IMR-90 (cell line): ENCODE results near the gene TEAD1. TPM values are rescaled to one million over a fixed set of nuclear protein-coding genes. Genes with fewer than 3 reads are reported as not detected.
A peak's percentile ranks its signal among the peaks of the same experiment; 100 is the strongest.

Experiments used
- ATAC-seq: fragments of 200-7000 bp; cut with Tn5 transposase; 2 replicates; pipeline ENCODE4 v1.9.1; 2020; ENCODE audit warnings: low read depth, mild to moderate bottlenecking, moderate library complexity
- BruUV-seq: library from RNA; stranded (reverse); fragments of 400-500 nt; replicated peaks from 2 replicates; lab custom pipeline; 2021; lab: Mats Ljungman, UMichigan
- CTCF ChIA-PET: fragments of 300-600 bp; formaldehyde crosslinking; extraction: SDS; loops from one replicate; lab custom pipeline; 2021; ENCODE audit warnings: antibody characterized with exemption; lab: Yijun Ruan, JAX
- POLR2A ChIA-PET: fragments of 300-600 bp; sonication (Branson Sonifier 250); formaldehyde crosslinking; loops from one replicate; lab custom pipeline; 2022; ENCODE audit warnings: antibody characterized with exemption; ENCODE audit not compliant: unreplicated experiment; lab: Charles Lee
- DNase-seq: peaks from one replicate; pipeline ENCODE4 v3.0.0; 2013
- H2AFZ ChIP-seq: replicated peaks from 2 replicates; pipeline ENCODE3; 2013; ENCODE audit warnings: low read length, mild to moderate bottlenecking; ENCODE audit not compliant: poor library complexity
- H2AK5ac ChIP-seq: 2 replicates; pipeline ENCODE4 v1.6.1; 2013; ENCODE audit warnings: low read depth, low read length, inconsistent platforms
- H2AK9ac ChIP-seq: replicated peaks from 2 replicates; pipeline ENCODE3; 2013; ENCODE audit warnings: mild to moderate bottlenecking, low read depth, low read length, moderate library complexity; ENCODE audit not compliant: poor library complexity
- H2BK120ac ChIP-seq: 2 replicates; pipeline ENCODE4 v1.6.1; 2013; ENCODE audit warnings: low read depth, low read length, inconsistent platforms
- H2BK15ac ChIP-seq: 3 replicates; pipeline ENCODE4 v1.6.1; 2013; ENCODE audit warnings: low read depth, low read length, inconsistent platforms
- H2BK20ac ChIP-seq: 2 replicates; pipeline ENCODE4 v1.6.1; 2013; ENCODE audit warnings: low read depth, mild to moderate bottlenecking, inconsistent platforms, low read length, moderate library complexity
- H2BK5ac ChIP-seq: 2 replicates; pipeline ENCODE4 v1.6.1; 2013; ENCODE audit warnings: mild to moderate bottlenecking, low read depth, low read length, inconsistent platforms; ENCODE audit not compliant: poor library complexity, severe bottlenecking
- H3K14ac ChIP-seq: replicated peaks from 2 replicates; pipeline ENCODE4 v1.6.1; 2013; ENCODE audit warnings: low read depth, low read length, inconsistent platforms
- H3K18ac ChIP-seq: 2 replicates; pipeline ENCODE4 v1.6.1; 2013; ENCODE audit warnings: low read depth, low read length, control low read depth
- H3K23ac ChIP-seq: 2 replicates; pipeline ENCODE4 v1.6.1; 2013; ENCODE audit warnings: low read depth, low read length, inconsistent platforms
- H3K27ac ChIP-seq: 2 replicates; pipeline ENCODE4 v1.5.1; 2013; ENCODE audit warnings: mild to moderate bottlenecking, control low read depth, low read length; ENCODE audit not compliant: insufficient read depth
- H3K27me3 ChIP-seq: 2 replicates; pipeline ENCODE4 v1.6.1; 2013; ENCODE audit warnings: low read length; ENCODE audit not compliant: control insufficient read depth, insufficient read depth
- H3K36me3 ChIP-seq: 2 replicates; pipeline ENCODE4 v1.6.1; 2013; ENCODE audit warnings: low read length, mixed read lengths; ENCODE audit not compliant: control insufficient read depth, insufficient read depth
- H3K4ac ChIP-seq: 2 replicates; pipeline ENCODE4 v1.6.1; 2013; ENCODE audit warnings: low read depth, low read length, inconsistent platforms
- H3K4me1 ChIP-seq: 2 replicates; pipeline ENCODE4 v1.6.1; 2013; ENCODE audit warnings: low read length, mixed read lengths; ENCODE audit not compliant: control insufficient read depth, insufficient read depth
- H3K4me2 ChIP-seq: 2 replicates; pipeline ENCODE4 v1.6.1; 2013; ENCODE audit warnings: low read depth, mild to moderate bottlenecking, control low read depth, low read length, moderate library complexity
- H3K4me3 ChIP-seq: 2 replicates; pipeline ENCODE4 v1.5.1; 2013; ENCODE audit warnings: low read depth, mild to moderate bottlenecking, control low read depth, low read length, moderate library complexity; ENCODE audit not compliant: insufficient read depth
- H3K56ac ChIP-seq: 2 replicates; pipeline ENCODE4 v1.6.1; 2013; ENCODE audit warnings: low read length, inconsistent platforms; ENCODE audit not compliant: insufficient read depth; ENCODE audit errors: extremely low read depth
- H3K79me1 ChIP-seq, 2 experiments: 2 replicates each; pipeline ENCODE4 v1.6.1; 2013; ENCODE audit warnings: low read length in 2 of 2, inconsistent platforms in 1 of 2, low read depth in 1 of 2
- H3K9ac ChIP-seq: 2 replicates; pipeline ENCODE4 v1.6.1; 2013; ENCODE audit warnings: low read depth, low read length, control low read depth
- H3K9me1 ChIP-seq: 2 replicates; pipeline ENCODE4 v1.6.1; 2013; ENCODE audit warnings: low read length, inconsistent platforms; ENCODE audit not compliant: insufficient read depth
- H3K9me3 ChIP-seq: 2 replicates; pipeline ENCODE4 v1.6.1; 2013; ENCODE audit warnings: low read length; ENCODE audit not compliant: control insufficient read depth, insufficient read depth
- H4K20me1 ChIP-seq: 2 replicates; pipeline ENCODE4 v1.6.1; 2013; ENCODE audit warnings: low read length, inconsistent platforms; ENCODE audit not compliant: insufficient read depth
- H4K5ac ChIP-seq: 2 replicates; pipeline ENCODE4 v1.6.1; 2013; ENCODE audit warnings: mild to moderate bottlenecking, low read depth, low read length, control low read depth
- H4K8ac ChIP-seq, 2 experiments: 2 replicates each; pipeline ENCODE4 v1.6.1; 2013; ENCODE audit warnings: low read depth in 2 of 2, low read length in 2 of 2, control low read depth in 1 of 2, inconsistent platforms in 1 of 2
- H4K91ac ChIP-seq: 2 replicates; pipeline ENCODE4 v1.6.1; 2013; ENCODE audit warnings: low read depth, low read length, inconsistent platforms; ENCODE audit not compliant: insufficient read depth
- BHLHE40 ChIP-seq: fragments of 150-350 bp; IDR thresholded peaks from 2 replicates; pipeline ENCODE4 v1.6.1; 2016; ENCODE audit warnings: mild to moderate bottlenecking, low read depth, low read length
- CEBPB ChIP-seq: IDR thresholded peaks from 2 replicates; pipeline ENCODE4 v1.6.1; 2012; ENCODE audit warnings: low read depth, low read length, improper control_type of control experiment
- CHD1 ChIP-seq: IDR thresholded peaks from 2 replicates; pipeline ENCODE4 v1.6.1; 2012; ENCODE audit warnings: low read depth, low read length, improper control_type of control experiment
- FOS ChIP-seq: fragments of 150-350 bp; IDR thresholded peaks from 2 replicates; pipeline ENCODE4 v1.6.1; 2016; ENCODE audit warnings: low read depth, low read length
- MAFK ChIP-seq: IDR thresholded peaks from 2 replicates; pipeline ENCODE4 v1.6.1; 2012; ENCODE audit warnings: low read depth, low read length, improper control_type of control experiment
- MAZ ChIP-seq: IDR thresholded peaks from 2 replicates; pipeline ENCODE4 v1.6.1; 2012; ENCODE audit warnings: low read depth, mild to moderate bottlenecking, low read length, improper control_type of control experiment, moderate library complexity, borderline replicate concordance
- MXI1 ChIP-seq: IDR thresholded peaks from 2 replicates; pipeline ENCODE4 v1.6.1; 2012; ENCODE audit warnings: low read depth, mild to moderate bottlenecking, low read length, moderate library complexity, borderline replicate concordance
- NFE2L2 ChIP-seq: fragments of 150-350 bp; IDR thresholded peaks from 2 replicates; pipeline ENCODE4 v1.6.1; 2016; ENCODE audit warnings: low read depth, mild to moderate bottlenecking, low read length
- POLR2A ChIP-seq: IDR thresholded peaks from 2 replicates; pipeline ENCODE4 v1.6.1; 2012; ENCODE audit warnings: mild to moderate bottlenecking, low read depth, low read length
- RAD21 ChIP-seq: IDR thresholded peaks from 2 replicates; pipeline ENCODE4 v1.6.1; 2012; ENCODE audit warnings: low read length, improper control_type of control experiment
- RCOR1 ChIP-seq: IDR thresholded peaks from 2 replicates; pipeline ENCODE4 v1.6.1; 2012; ENCODE audit warnings: mild to moderate bottlenecking, low read length, improper control_type of control experiment; ENCODE audit not compliant: insufficient replicate concordance
- RFX5 ChIP-seq: IDR thresholded peaks from 2 replicates; pipeline ENCODE4 v1.8.0; 2012; ENCODE audit warnings: low read depth, mild to moderate bottlenecking, low read length, moderate library complexity
- SMC3 ChIP-seq: fragments of 150-350 bp; IDR thresholded peaks from 2 replicates; pipeline ENCODE4 v1.6.1; 2016; ENCODE audit warnings: low read depth, mild to moderate bottlenecking, antibody characterized with exemption, low read length, moderate library complexity
- WGBS, 2 experiments: methylation state at CpG; one replicate each; pipeline versions ENCODE4 v1.1.5 to v1.1.7; 2013; ENCODE audit warnings: missing lambda C conversion rate in 2 of 2; ENCODE audit not compliant: insufficient read length in 1 of 2; ENCODE audit errors: extremely low coverage in 2 of 2; 5-methylcytosine and 5-hydroxymethylcytosine counted together
- dilution Hi-C: fragments of 300-500 bp; cut with HindIII; formaldehyde crosslinking; loops from one replicate; pipeline ENCODE4 v1.14.3; 2018; ENCODE audit warnings: low sequenced_read_pairs; ENCODE audit not compliant: unreplicated experiment
- in situ Hi-C: fragments of 300-500 bp; cut with MboI; formaldehyde crosslinking; loops from 3 replicates; pipeline ENCODE4 v1.14.3; 2019; ENCODE audit warnings: low sequenced_read_pairs, inconsistent platforms, mixed read lengths
- intact Hi-C: fragments of 100-400 bp; cut with micrococcal nuclease; formaldehyde crosslinking; loops from 2 replicates; pipeline ENCODE4 v1.10.0; 2022
- polyA plus RNA-seq, 3 experiments: library from polyadenylated mRNA; depleted of rRNA; stranded (reverse); fragments of >200 nt; gene quantifications; 2 replicates each; pipeline ENCODE4 v1.2.3, GENCODE V29; 2012; ENCODE audit warnings: low replicate concordance in 1 of 3
- total RNA-seq: library from RNA; depleted of rRNA; stranded (reverse); fragments of >200 nt; gene quantifications from 2 replicates; pipeline ENCODE4 v1.2.3, GENCODE V29; 2012
- TF ChIP-seq, protein P1 (sequence below): fragments of 150-350 bp; IDR thresholded peaks from 2 replicates; pipeline ENCODE4 v1.6.1; 2016; ENCODE audit warnings: low read depth, mild to moderate bottlenecking, low read length, moderate library complexity, borderline replicate concordance
- TF ChIP-seq, protein P2 (sequence below): fragments of 150-350 bp; IDR thresholded peaks from 2 replicates; pipeline ENCODE4 v1.6.1; 2017; ENCODE audit warnings: mild to moderate bottlenecking, antibody characterized with exemption, low read length, low read depth

The TEAD1 gene
- total and polyA plus RNA-seq, 2 of the 4 experiments (the other 2 are of a cell fraction): 51.8 to 69.2 TPM

DNA sequence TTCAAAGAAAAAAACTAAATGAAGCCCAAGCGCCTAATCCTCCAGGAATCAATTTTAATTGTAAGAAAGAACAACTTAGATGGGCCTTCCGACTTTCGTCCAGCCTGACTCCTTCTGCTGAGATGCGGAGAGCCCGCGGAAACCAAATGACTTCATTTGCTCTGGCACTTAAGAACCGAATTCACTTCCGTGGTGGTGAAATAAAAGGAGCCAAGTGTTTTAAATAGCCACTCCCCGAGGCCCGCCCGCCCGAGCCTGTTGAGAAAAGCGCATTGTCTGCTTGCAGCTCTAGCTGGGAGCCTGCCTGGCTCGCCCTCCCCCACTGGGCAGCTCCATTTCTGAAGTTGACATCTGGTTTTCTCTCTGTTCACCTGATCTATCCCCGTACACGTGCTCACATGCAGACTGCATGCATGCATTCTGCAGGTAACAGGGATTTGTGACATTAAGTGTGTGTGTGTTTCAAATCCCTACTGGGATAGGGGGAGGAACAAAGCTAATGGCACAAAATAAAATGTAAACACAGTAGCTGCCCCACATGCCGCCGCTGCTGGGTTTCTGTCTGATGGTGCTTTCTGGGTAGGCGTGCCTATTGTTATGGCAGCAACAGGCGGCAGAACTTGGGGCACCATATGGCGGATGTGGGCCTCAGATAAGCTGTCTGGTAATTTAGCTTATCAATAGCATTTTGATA lies 6.2 kb downstream of the TEAD1 start:
- peaks cover 36% of the 10 kb centered on the region for H3K4me1 ChIP-seq
- H2BK120ac ChIP-seq: peak overlapping the region; percentile 53; the same call in 1 of the 2 replicates
- peak overlapping the region; percentile 75; the same call in 1 of the 2 replicates for H3K14ac ChIP-seq
- BruUV-seq: no TSS peak
- dilution Hi-C loops: loop anchor here (25.0 kb wide), 1 partner anchor 207 kb away; no protein-coding TSS in a partner anchor
- no peak overlapping the region for H3K4me3 ChIP-seq
- peak overlapping the region; percentile 61; the same call in 1 of the 2 replicates for H3K27ac ChIP-seq
- H2BK20ac ChIP-seq: no peak overlapping the region
- H3K56ac ChIP-seq: no peak overlapping the region
- peak overlapping the region; percentile 80 for H3K4ac ChIP-seq
- ChIA-PET POLR2A (no interaction called here), CTCF (interaction anchor here (0.8 to 1.6 kb wide), 4 partner anchors 11 to 392 kb away, joined by 3 to 6 read pairs (median 4); no protein-coding TSS in a partner anchor)
- peak overlapping the region; percentile 51 for H2AK9ac ChIP-seq
- peak overlapping the region; percentile 60; the same call in 2 of the 3 replicates for H2BK15ac ChIP-seq
- peaks cover 0 to 64% of the 10 kb centered on the region in 2 experiments; a peak in 2 of 4 replicates for H3K79me1 ChIP-seq
- peak overlapping the region; percentile 47; the same call in 1 of the 2 replicates for H4K5ac ChIP-seq
- peak overlapping the region; percentile 75 for H2AK5ac ChIP-seq
- ATAC-seq (peak; percentile 66), DNase-seq (peak; percentile 91)
- H4K8ac ChIP-seq: peak overlapping the region in 1 of 2 experiments; percentile 28; a peak in 1 of 4 replicates
- intact Hi-C loops: no loop called here
- H3K27me3 ChIP-seq: no peaks in the 10 kb centered on the region
- no peaks in the 10 kb centered on the region for H3K9me3 ChIP-seq
- peak overlapping the region; percentile 46 for H2AFZ ChIP-seq
- H3K18ac ChIP-seq: peak overlapping the region; percentile 18; the same call in 1 of the 2 replicates
- H4K20me1 ChIP-seq: peaks cover 80% of the 10 kb centered on the region
- peak overlapping the region; percentile 90 for H3K4me2 ChIP-seq
- H4K91ac ChIP-seq: peak overlapping the region; percentile 35; the same call in 1 of the 2 replicates
- in situ Hi-C loops: no loop called here
- H3K9me1 ChIP-seq: peaks cover 36% of the 10 kb centered on the region
- WGBS, 2 experiments: 3% methylated on average over 5 of the region's 21 CpGs; no CpG with 5 or more reads in 1 of the 2 experiments
- H2BK5ac ChIP-seq: peak overlapping the region; percentile 54
- peak overlapping the region; percentile 83 for H3K23ac ChIP-seq
- H3K36me3 ChIP-seq: peaks cover 11% of the 10 kb centered on the region
- peak overlapping the region; percentile 48 for H3K9ac ChIP-seq
- TF ChIP-seq RCOR1 (no peak), SMC3 (no peak), CEBPB (peak; percentile 25; the same call in 1 of the 2 replicates), CHD1 (0 out of 2 replicates have a peak, but pooled peaks have one; percentile 70), BHLHE40 (no peak), MAFK (no peak), RFX5 (no peak), FOS (no peak), POLR2A (peak; percentile 73), MXI1 (0 out of 2 replicates have a peak, but pooled peaks have one; percentile 21), NFE2L2 (no peak), MAZ (no peak), RAD21 (no peak)
- TF ChIP-seq, protein P1, sequence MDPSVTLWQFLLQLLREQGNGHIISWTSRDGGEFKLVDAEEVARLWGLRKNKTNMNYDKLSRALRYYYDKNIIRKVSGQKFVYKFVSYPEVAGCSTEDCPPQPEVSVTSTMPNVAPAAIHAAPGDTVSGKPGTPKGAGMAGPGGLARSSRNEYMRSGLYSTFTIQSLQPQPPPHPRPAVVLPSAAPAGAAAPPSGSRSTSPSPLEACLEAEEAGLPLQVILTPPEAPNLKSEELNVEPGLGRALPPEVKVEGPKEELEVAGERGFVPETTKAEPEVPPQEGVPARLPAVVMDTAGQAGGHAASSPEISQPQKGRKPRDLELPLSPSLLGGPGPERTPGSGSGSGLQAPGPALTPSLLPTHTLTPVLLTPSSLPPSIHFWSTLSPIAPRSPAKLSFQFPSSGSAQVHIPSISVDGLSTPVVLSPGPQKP: no peak
- TF ChIP-seq, protein P2, sequence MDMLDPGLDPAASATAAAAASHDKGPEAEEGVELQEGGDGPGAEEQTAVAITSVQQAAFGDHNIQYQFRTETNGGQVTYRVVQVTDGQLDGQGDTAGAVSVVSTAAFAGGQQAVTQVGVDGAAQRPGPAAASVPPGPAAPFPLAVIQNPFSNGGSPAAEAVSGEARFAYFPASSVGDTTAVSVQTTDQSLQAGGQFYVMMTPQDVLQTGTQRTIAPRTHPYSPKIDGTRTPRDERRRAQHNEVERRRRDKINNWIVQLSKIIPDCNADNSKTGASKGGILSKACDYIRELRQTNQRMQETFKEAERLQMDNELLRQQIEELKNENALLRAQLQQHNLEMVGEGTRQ: no peak
